DMS114 treated with DMSO at 0.1 percent for 48 hours (cell line): ENCODE data around the gene NHLRC4.

Experiments used
- DNase-seq: peaks from one replicate; lab custom pipeline; 2025; ENCODE audit not compliant: unreplicated experiment; lab: John Stamatoyannopoulos, UW

The NHLRC4 gene

GRCh38 chr16:552171-552570 lies 14.6 kb upstream of the NHLRC4 start:
- DNase-seq: no peak

GRCh38 chr16:553601-554296 lies 13.1 kb upstream of the NHLRC4 start:
- DNase-seq: no peak

GRCh38 chr16:554297-554621 lies 12.5 kb upstream of the NHLRC4 start:
- DNase-seq: no peak

- DNase-seq: no peak
These were observed 12.0 kb upstream of the NHLRC4 start for GRCh38 chr16:554640-555365.

- DNase-seq: no peak
These were observed 11.0 kb upstream of the NHLRC4 start for GRCh38 chr16:555528-556473.

- DNase-seq: no peak
These were observed 10.2 kb upstream of the NHLRC4 start for GRCh38 chr16:556474-557173.

GRCh38 chr16:557463-558297 lies 9.1 kb upstream of the NHLRC4 start:
- no peak for DNase-seq

GRCh38 chr16:558298-559020 lies 8.3 kb upstream of the NHLRC4 start:
- no peak for DNase-seq

GRCh38 chr16:559021-559380 lies 7.8 kb upstream of the NHLRC4 start:
- DNase-seq: no peak

- DNase-seq: no peak
These were observed 7.2 kb upstream of the NHLRC4 start for GRCh38 chr16:559411-560203.

- no peak for DNase-seq
These were observed 6.6 kb upstream of the NHLRC4 start, which contains the start of gene PRR35 for GRCh38 chr16:560204-560700. Gene PRR35 (plus strand): TSS chr16:560394. CDS start chr16:563295, 2,901 bp downstream.

GRCh38 chr16:560701-561412 lies 5.9 kb upstream of the NHLRC4 start:
- DNase-seq: no peak

- no peak for DNase-seq
These were observed 5.4 kb upstream of the NHLRC4 start for GRCh38 chr16:561413-561794.

GRCh38 chr16:561957-562938 lies 4.6 kb upstream of the NHLRC4 start:
- DNase-seq: no peak

GRCh38 chr16:563072-563644 lies 3.6 kb upstream of the NHLRC4 start:
- DNase-seq: no peak

- no peak for DNase-seq
These were observed 2.0 kb upstream of the NHLRC4 start for GRCh38 chr16:564690-565418.
